Neutrophil (primary cell): ENCODE measurements around the gene EEF1AKMT3.
A peak's percentile ranks its signal among the peaks of the same experiment; 100 is the strongest.

ENCODE experiments used
- H3K27ac ChIP-seq: fragments of 200-600 bp; sonication (generic); 2 replicates; pipeline ENCODE4 v1.5.1; 2016; ENCODE audit warnings: mild to moderate bottlenecking, moderate library complexity
- H3K27me3 ChIP-seq: fragments of 200-600 bp; sonication (generic); 2 replicates; pipeline ENCODE4 v1.6.0; 2016; ENCODE audit warnings: mild to moderate bottlenecking
- H3K36me3 ChIP-seq: fragments of 200-600 bp; sonication (generic); 2 replicates; pipeline ENCODE4 v1.5.1; 2017
- H3K4me1 ChIP-seq, 2 experiments: fragments of 200-600 bp in 1 of 2; sonication (generic) in 1 of 2; 1 replicate in 1 of 2; 2 replicates in 1 of 2; pipeline versions ENCODE4 v1.5.1 to v1.6.1; 2013 to 2016; ENCODE audit warnings: low read depth in 1 of 2, low read length in 1 of 2, mild to moderate bottlenecking in 1 of 2, moderate library complexity in 1 of 2; ENCODE audit not compliant: control insufficient read depth in 1 of 2, insufficient read depth in 1 of 2
- H3K4me3 ChIP-seq, 2 experiments: fragments of 200-600 bp in 1 of 2; sonication (generic) in 1 of 2; 1 replicate in 1 of 2; 2 replicates in 1 of 2; pipeline ENCODE4 v1.5.1; 2013 to 2016; ENCODE audit warnings: low read depth in 1 of 2, low read length in 1 of 2, mild to moderate bottlenecking in 1 of 2, moderate library complexity in 1 of 2
- H3K9me3 ChIP-seq: fragments of 200-600 bp; sonication (generic); 2 replicates; pipeline ENCODE4 v1.5.1; 2016
- TF ChIP-seq, protein P1 (sequence below): fragments of 200-600 bp; sonication (generic); IDR thresholded peaks from 2 replicates; pipeline ENCODE4 v1.5.1; 2016; ENCODE audit warnings: antibody characterized with exemption

EEF1AKMT3 gene

DNA sequence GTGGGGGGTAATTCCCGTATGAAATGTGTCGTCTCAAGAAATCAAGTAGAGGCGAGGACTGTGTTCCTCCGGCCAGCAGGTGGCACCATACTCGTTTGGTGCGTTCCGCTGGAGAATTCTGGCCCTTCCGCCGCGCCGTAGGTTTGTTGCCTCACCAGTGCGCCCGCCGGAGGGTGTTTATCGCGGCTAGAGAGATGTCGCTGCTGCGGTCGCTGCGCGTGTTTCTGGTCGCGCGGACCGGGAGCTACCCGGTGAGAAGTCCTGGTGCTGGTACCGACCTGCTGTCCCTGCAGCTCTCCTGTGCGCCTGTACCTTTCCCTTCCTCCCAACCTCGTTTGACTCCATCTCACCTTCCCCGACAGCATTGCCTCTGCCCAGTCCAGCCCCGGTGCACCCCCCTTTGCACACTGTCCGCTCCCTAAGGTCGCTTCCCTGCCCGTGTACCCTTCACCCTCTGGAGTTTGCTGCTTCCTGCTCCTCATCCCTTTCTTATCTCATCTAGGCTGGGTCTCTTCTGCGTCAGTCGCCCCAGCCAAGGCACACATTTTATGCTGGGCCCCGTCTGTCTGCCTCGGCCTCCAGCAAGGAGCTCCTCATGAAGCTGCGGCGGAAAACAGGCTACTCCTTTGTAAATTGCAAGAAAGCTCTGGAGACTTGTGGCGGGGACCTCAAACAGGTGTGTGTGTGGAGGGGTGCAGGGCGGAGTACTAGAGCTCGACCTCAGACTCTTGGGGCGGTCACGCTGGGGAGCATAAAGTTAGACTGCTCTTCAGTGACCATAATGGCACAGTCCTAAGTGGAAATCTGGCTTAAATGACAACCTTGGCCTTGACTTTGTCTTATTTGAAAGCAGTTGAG is 10.4 kb downstream of the EEF1AKMT3 start, which contains the start of gene TSFM:
Gene TSFM (plus strand): TSS at position 180 of the 858 bp plus-strand sequence. CDS start 15 bp downstream, at position 195.
- Histone ChIP-seq H3K27me3 (no peaks in the 10 kb centered on the region), H3K4me3 (peak within 1 kb of the TSS; percentile 70 to 83), H3K27ac (peak within 1 kb of the TSS; percentile 71), H3K9me3 (no peaks in the 10 kb centered on the region), H3K4me1 (peaks cover 26 to 30% of the 10 kb centered on the region in 2 experiments), H3K36me3 (peaks cover 24% of the 10 kb centered on the region)
- TF ChIP-seq, protein P1, sequence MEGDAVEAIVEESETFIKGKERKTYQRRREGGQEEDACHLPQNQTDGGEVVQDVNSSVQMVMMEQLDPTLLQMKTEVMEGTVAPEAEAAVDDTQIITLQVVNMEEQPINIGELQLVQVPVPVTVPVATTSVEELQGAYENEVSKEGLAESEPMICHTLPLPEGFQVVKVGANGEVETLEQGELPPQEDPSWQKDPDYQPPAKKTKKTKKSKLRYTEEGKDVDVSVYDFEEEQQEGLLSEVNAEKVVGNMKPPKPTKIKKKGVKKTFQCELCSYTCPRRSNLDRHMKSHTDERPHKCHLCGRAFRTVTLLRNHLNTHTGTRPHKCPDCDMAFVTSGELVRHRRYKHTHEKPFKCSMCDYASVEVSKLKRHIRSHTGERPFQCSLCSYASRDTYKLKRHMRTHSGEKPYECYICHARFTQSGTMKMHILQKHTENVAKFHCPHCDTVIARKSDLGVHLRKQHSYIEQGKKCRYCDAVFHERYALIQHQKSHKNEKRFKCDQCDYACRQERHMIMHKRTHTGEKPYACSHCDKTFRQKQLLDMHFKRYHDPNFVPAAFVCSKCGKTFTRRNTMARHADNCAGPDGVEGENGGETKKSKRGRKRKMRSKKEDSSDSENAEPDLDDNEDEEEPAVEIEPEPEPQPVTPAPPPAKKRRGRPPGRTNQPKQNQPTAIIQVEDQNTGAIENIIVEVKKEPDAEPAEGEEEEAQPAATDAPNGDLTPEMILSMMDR = peak; percentile 93

DNA sequence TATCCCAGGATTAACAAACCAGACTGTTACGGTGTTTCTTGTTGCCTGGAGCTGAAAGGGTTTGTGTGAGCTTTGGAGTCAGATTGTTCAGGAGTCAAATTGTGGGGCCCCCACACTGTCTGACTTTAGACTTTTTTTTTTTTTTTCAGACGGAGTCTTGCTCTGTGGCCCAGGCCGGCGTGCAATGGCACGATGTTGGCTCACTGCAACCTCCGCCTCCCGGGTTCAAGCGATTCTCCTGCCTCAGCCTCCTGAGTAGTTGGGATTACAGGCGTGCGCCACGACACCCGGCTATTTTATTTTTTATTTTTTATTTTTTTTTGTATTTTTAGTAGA is 11.0 kb downstream of the EEF1AKMT3 start:
- TF ChIP-seq, protein P1 = no peak
- H3K27me3 ChIP-seq = no peaks in the 10 kb centered on the region
- peak overlapping the region; percentile 70 to 83 for H3K4me3 ChIP-seq
- no peaks in the 10 kb centered on the region for H3K9me3 ChIP-seq
- no peak overlapping the region for H3K27ac ChIP-seq
- peaks cover 26 to 30% of the 10 kb centered on the region in 2 experiments for H3K4me1 ChIP-seq
- H3K36me3 ChIP-seq = peaks cover 27% of the 10 kb centered on the region

DNA sequence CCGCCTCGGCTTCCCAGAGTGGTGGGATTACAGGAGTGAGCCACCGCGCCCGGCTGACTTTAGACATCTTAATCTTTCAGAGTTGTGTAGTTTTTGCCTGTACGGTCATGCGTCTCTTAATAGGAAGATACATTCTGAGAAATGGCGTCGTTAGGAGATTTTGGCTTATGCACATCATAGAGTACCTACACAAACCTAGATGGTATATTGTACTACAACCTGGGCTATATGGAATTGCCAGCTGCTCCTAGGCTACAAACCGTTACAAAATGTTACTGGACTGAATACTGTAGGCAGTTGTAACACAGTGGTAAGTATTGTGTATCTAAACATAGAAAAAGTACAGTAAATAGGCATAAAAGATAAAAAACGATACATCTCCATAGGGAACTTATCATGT is 11.4 kb downstream of the EEF1AKMT3 start:
- H3K9me3 ChIP-seq = no peaks in the 10 kb centered on the region
- H3K36me3 ChIP-seq = peaks cover 31% of the 10 kb centered on the region
- TF ChIP-seq, protein P1 = no peak
- no peak overlapping the region for H3K27ac ChIP-seq
- no peaks in the 10 kb centered on the region for H3K27me3 ChIP-seq
- H3K4me3 ChIP-seq = no peak overlapping the region
- H3K4me1 ChIP-seq = peaks cover 26 to 30% of the 10 kb centered on the region in 2 experiments

DNA sequence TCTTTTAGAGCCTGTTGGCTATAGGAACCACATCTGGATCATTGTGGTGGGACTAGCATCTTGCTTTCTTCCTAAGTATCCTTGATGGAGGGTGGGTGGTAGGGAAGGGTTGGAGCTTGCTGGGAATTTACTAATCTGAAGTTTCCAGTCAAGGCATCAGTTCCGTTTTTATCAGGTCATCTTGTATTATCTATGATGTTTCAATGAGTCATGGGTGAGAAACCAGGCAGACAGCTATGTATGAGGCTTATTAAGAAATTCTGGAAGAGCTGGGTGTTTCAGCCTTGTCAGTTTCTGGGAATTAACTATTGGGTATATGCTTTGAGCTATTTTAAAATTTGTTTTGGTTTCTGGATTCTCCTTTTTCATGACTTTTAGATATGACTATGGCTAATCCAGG is 21.5 kb downstream of the EEF1AKMT3 start:
- Histone ChIP-seq H3K4me1 (peaks cover 7 to 8% of the 10 kb centered on the region in 2 experiments), H3K9me3 (no peaks in the 10 kb centered on the region), H3K4me3 (no peak overlapping the region), H3K27ac (no peak overlapping the region), H3K36me3 (peaks cover 60% of the 10 kb centered on the region), H3K27me3 (no peaks in the 10 kb centered on the region)
- TF ChIP-seq, protein P1 = no peak

DNA sequence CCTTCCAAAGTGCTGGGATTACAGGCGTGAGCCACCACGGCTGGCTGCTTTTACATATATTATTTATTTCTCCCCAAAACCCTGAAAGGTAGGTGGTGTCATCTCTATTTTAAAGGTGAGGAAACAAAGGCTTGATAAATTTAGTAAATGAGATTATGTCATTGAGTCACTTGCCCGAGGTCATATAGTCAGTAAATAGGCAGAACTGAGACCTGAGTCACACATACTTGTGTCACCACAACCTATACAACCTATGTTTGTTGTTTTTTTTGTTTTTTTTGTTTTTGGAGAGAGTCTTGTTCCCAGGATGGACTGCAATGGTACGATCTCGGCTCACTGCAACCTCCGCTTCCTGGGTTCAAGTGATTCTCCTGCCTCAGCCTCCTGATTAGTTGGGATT is 22.9 kb downstream of the EEF1AKMT3 start:
- TF ChIP-seq, protein P1 = no peak
- H3K27ac ChIP-seq = no peak overlapping the region
- H3K27me3 ChIP-seq = no peaks in the 10 kb centered on the region
- no peak overlapping the region for H3K4me3 ChIP-seq
- H3K9me3 ChIP-seq = no peaks in the 10 kb centered on the region
- peaks cover 7 to 8% of the 10 kb centered on the region in 2 experiments for H3K4me1 ChIP-seq
- peaks cover 69% of the 10 kb centered on the region for H3K36me3 ChIP-seq
